HepG2 (cell line): ENCODE results near the gene PDGFA. TPM values are rescaled to one million over a fixed set of nuclear protein-coding genes. Genes with fewer than 3 reads are reported as not detected.

ENCODE experiments used
- AGO2 ChIP-seq: fragments of 200-400 bp; formaldehyde crosslinking; optimal IDR thresholded peaks from 2 replicates; pipeline ENCODE3; 2017; ENCODE audit warnings: mild to moderate bottlenecking, low read depth, low read length, moderate library complexity
- CCDC6 ChIP-seq: sonication (generic); formaldehyde crosslinking; IDR thresholded peaks from 2 replicates; pipeline ENCODE4 v1.8.1; 2022; ENCODE audit warnings: mild to moderate bottlenecking, missing genetic modification reagents, moderate library complexity
- EP300 ChIP-seq, 3 experiments: sonication (generic) in 1 of 3; formaldehyde crosslinking in 1 of 3; IDR thresholded peaks; 2 replicates each; pipeline versions ENCODE4 v1.5.1 to v1.6.1; 2011 to 2020; ENCODE audit warnings: low read depth in 2 of 3, low read length in 2 of 3, borderline replicate concordance in 1 of 3, improper control_type of control experiment in 1 of 3, mild to moderate bottlenecking in 1 of 3, missing genetic modification reagents in 1 of 3, moderate library complexity in 1 of 3
- FOXA3 ChIP-seq: IDR thresholded peaks from 2 replicates; pipeline ENCODE4 v1.6.1; 2016; ENCODE audit warnings: missing genetic modification reagents, missing compliant biosample characterization
- HIC2 ChIP-seq: sonication (generic); formaldehyde crosslinking; IDR thresholded peaks from 2 replicates; pipeline ENCODE4 v1.9.0; 2022; ENCODE audit warnings: low read depth, missing genetic modification reagents
- HNF4A ChIP-seq: sonication (generic); formaldehyde crosslinking; IDR thresholded peaks from 2 replicates; pipeline ENCODE4 v1.4.0; 2020; ENCODE audit warnings: missing genetic modification reagents
- HNRNPH1 ChIP-seq: fragments of 200-400 bp; formaldehyde crosslinking; optimal IDR thresholded peaks from 2 replicates; pipeline ENCODE3; 2017; ENCODE audit warnings: mild to moderate bottlenecking, low read depth, low read length
- ISL2 ChIP-seq: sonication (generic); formaldehyde crosslinking; IDR thresholded peaks from 2 replicates; pipeline ENCODE4 v1.5.0; 2020; ENCODE audit warnings: missing genetic modification reagents
- MED1 ChIP-seq: sonication (generic); formaldehyde crosslinking; IDR thresholded peaks from 2 replicates; pipeline ENCODE4 v1.4.0; 2020; ENCODE audit warnings: missing genetic modification reagents
- MXD1 ChIP-seq: sonication (generic); formaldehyde crosslinking; IDR thresholded peaks from 2 replicates; pipeline ENCODE4 v1.4.0; 2020; ENCODE audit warnings: mild to moderate bottlenecking, missing genetic modification reagents
- NFYC ChIP-seq: IDR thresholded peaks from 2 replicates; pipeline ENCODE4 v1.6.1; 2016; ENCODE audit warnings: missing genetic modification reagents, missing compliant biosample characterization
- WIZ ChIP-seq: sonication (generic); formaldehyde crosslinking; IDR thresholded peaks from 2 replicates; pipeline ENCODE4 v1.5.1; 2020; ENCODE audit warnings: mild to moderate bottlenecking, missing genetic modification reagents
- ZBTB42 ChIP-seq: sonication (generic); formaldehyde crosslinking; IDR thresholded peaks from 2 replicates; pipeline ENCODE4 v1.5.0; 2020; ENCODE audit warnings: mild to moderate bottlenecking, missing genetic modification reagents
- ZBTB7A ChIP-seq: sonication (generic); formaldehyde crosslinking; IDR thresholded peaks from 2 replicates; pipeline ENCODE4 v1.8.0; 2022; ENCODE audit warnings: mild to moderate bottlenecking, missing genetic modification reagents
- ZBTB8A ChIP-seq: sonication (generic); formaldehyde crosslinking; IDR thresholded peaks from 2 replicates; pipeline ENCODE4 v1.4.0; 2020; ENCODE audit warnings: mild to moderate bottlenecking, low read depth, missing genetic modification reagents, borderline replicate concordance
- ZMYM2 ChIP-seq: sonication (generic); formaldehyde crosslinking; IDR thresholded peaks from 2 replicates; pipeline ENCODE4 v1.8.0; 2022; ENCODE audit warnings: mild to moderate bottlenecking, missing genetic modification reagents
- ZNF34 ChIP-seq: sonication (generic); formaldehyde crosslinking; IDR thresholded peaks from 2 replicates; pipeline ENCODE4 v1.4.0; 2020; ENCODE audit warnings: mild to moderate bottlenecking, missing genetic modification reagents, borderline replicate concordance
- ZNF382 ChIP-seq: sonication (generic); formaldehyde crosslinking; IDR thresholded peaks from 2 replicates; pipeline ENCODE4 v1.5.0; 2020; ENCODE audit warnings: missing genetic modification reagents, mild to moderate bottlenecking, borderline replicate concordance
- ZNF678 ChIP-seq: sonication (generic); formaldehyde crosslinking; IDR thresholded peaks from 2 replicates; pipeline ENCODE4 v1.4.0; 2020; ENCODE audit warnings: mild to moderate bottlenecking, missing genetic modification reagents
- ZNF703 ChIP-seq: sonication (generic); formaldehyde crosslinking; IDR thresholded peaks from 2 replicates; pipeline ENCODE4 v1.5.1; 2020; ENCODE audit warnings: missing genetic modification reagents, mild to moderate bottlenecking, moderate library complexity, borderline replicate concordance
- ZNF704 ChIP-seq: sonication (generic); formaldehyde crosslinking; IDR thresholded peaks from 2 replicates; pipeline ENCODE4 v1.8.1; 2023; ENCODE audit warnings: mild to moderate bottlenecking, inconsistent platforms, moderate library complexity, missing genetic modification reagents, borderline replicate concordance
- polyA plus RNA-seq, 8 experiments: library from polyadenylated mRNA; depleted of rRNA in 3 of 8; stranded (reverse) in 7 of 8; unstranded in 1 of 8; fragments of >200 nt; fragmentation: Illumina TruSeq in 4 of 8; extraction: Trizol in 4 of 8; gene quantifications; 2 replicates each; pipeline versions ENCODE4 v1.2.1 to v1.2.3, GENCODE V29; 2011 to 2016; ENCODE audit warnings: low read depth in 4 of 8, missing spikeins in 1 of 8, mixed read lengths in 1 of 8; ENCODE audit not compliant: insufficient read depth in 1 of 8
- total RNA-seq, 5 experiments: library from RNA; depleted of rRNA; stranded (reverse); fragments of >200 nt; fragmentation: Illumina TruSeq; extraction: Trizol; gene quantifications; 2 replicates each; pipeline ENCODE4 v1.2.3, GENCODE V29; 2016; ENCODE audit warnings: low read depth in 1 of 5
- TF ChIP-seq, protein P1 (sequence below): sonication (generic); formaldehyde crosslinking; IDR thresholded peaks from 2 replicates; pipeline ENCODE4 v1.5.0; 2020; ENCODE audit warnings: mild to moderate bottlenecking, low read depth, missing genetic modification reagents, borderline replicate concordance
- TF ChIP-seq, protein P2 (sequence below): sonication (generic); formaldehyde crosslinking; IDR thresholded peaks from 2 replicates; pipeline ENCODE4 v1.8.0; 2022; ENCODE audit warnings: missing genetic modification reagents, mild to moderate bottlenecking, inconsistent platforms, borderline replicate concordance
- TF ChIP-seq, protein P3 (sequence below): sonication (generic); formaldehyde crosslinking; IDR thresholded peaks from 2 replicates; pipeline ENCODE4 v1.4.0; 2020; ENCODE audit warnings: missing genetic modification reagents, borderline replicate concordance

Gene PDGFA
- total and polyA plus RNA-seq, 2 of the 13 experiments (the other 11 are each of a cell fraction or from before 2014, with no cell fraction given): 1.5 to 3.4 TPM

GRCh38 chr7:553636-554111 is 34.0 kb upstream of the PDGFA start (continued):
- no peak for TF ChIP-seq ZMYM2
- no peak for TF ChIP-seq ZNF703
- no peak for TF ChIP-seq ZNF34 (CRISPR knock-in tag)
- no peak for TF ChIP-seq MED1 (CRISPR knock-in tag)
- no peak for TF ChIP-seq NFYC (CRISPR knock-in tag)
- no peak for TF ChIP-seq ZBTB8A (CRISPR knock-in tag)
- peak; percentile 52 for TF ChIP-seq AGO2
- 0 out of 2 replicates have a peak, but pooled peaks have one; percentile 4 for TF ChIP-seq MXD1 (CRISPR knock-in tag)
- TF ChIP-seq, protein P1, sequence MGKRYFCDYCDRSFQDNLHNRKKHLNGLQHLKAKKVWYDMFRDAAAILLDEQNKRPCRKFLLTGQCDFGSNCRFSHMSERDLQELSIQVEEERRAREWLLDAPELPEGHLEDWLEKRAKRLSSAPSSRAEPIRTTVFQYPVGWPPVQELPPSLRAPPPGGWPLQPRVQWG (CRISPR knock-in tag): no peak
- 0 out of 2 replicates have a peak, but pooled peaks have one; percentile 32 for TF ChIP-seq ZBTB7A (CRISPR knock-in tag)
- no peak for TF ChIP-seq ZNF382 (CRISPR knock-in tag)
- peak; percentile 93 for TF ChIP-seq HIC2 (CRISPR knock-in tag)
- TF ChIP-seq WIZ (CRISPR knock-in tag): no peak
- no peak for TF ChIP-seq EP300 (IDR thresholded peaks at IDR 0.05; ENCODE audit: low read depth in 2 of 2, low read length in 2 of 2)
- TF ChIP-seq EP300 (CRISPR knock-in tag; IDR thresholded peaks at IDR 0.05; ENCODE audit: borderline replicate concordance): no peak
- TF ChIP-seq HNF4A (CRISPR knock-in tag): no peak
- 0 out of 2 replicates have a peak, but pooled peaks have one; percentile 59 for TF ChIP-seq CCDC6 (CRISPR knock-in tag)
- TF ChIP-seq ISL2 (CRISPR knock-in tag): no peak
- TF ChIP-seq ZNF678: no peak
- TF ChIP-seq ZNF704 (CRISPR knock-in tag): no peak
- TF ChIP-seq FOXA3 (CRISPR knock-in tag): no peak
- TF ChIP-seq, protein P2, sequence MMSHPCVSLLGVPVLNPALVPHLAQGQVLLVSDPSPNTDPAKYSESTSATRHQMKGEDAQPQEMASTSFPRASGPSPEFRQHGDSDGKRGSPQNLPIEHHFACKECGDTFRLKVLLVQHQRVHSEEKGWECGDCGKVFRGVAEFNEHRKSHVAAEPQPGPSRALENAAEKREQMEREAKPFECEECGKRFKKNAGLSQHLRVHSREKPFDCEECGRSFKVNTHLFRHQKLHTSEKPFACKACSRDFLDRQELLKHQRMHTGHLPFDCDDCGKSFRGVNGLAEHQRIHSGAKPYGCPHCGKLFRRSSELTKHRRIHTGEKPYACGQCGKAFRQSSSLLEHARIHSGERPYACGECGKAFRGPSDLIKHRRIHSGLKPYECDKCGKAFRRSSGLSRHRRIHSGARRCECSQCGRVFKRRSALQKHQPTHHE (CRISPR knock-in tag): no peak
- no peak for TF ChIP-seq HNRNPH1
- TF ChIP-seq, protein P3, sequence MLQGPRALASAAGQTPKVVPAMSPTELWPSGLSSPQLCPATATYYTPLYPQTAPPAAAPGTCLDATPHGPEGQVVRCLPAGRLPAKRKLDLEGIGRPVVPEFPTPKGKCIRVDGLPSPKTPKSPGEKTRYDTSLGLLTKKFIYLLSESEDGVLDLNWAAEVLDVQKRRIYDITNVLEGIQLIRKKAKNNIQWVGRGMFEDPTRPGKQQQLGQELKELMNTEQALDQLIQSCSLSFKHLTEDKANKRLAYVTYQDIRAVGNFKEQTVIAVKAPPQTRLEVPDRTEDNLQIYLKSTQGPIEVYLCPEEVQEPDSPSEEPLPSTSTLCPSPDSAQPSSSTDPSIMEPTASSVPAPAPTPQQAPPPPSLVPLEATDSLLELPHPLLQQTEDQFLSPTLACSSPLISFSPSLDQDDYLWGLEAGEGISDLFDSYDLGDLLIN: no peak
- no peak for TF ChIP-seq ZBTB42 (CRISPR knock-in tag)
